H1 (cell line): ENCODE data around the gene NHSL2. TPM values are rescaled to one million over a fixed set of nuclear protein-coding genes. Genes with fewer than 3 reads are reported as not detected.
A peak's percentile ranks its signal among the peaks of the same experiment; 100 is the strongest.

ENCODE experiments used
- BCL11A ChIP-seq, 2 experiments: IDR thresholded peaks; one replicate each; pipeline ENCODE4 v1.6.1; 2011; ENCODE audit warnings: low read depth in 2 of 2, low read length in 2 of 2, mild to moderate bottlenecking in 2 of 2
- CTCF ChIP-seq, 3 experiments: IDR thresholded peaks; 1 replicate in 2 of 3; 2 replicates in 1 of 3; pipeline versions ENCODE4 v1.5.1 to v1.6.1; 2011; ENCODE audit warnings: low read length in 3 of 3, mild to moderate bottlenecking in 3 of 3, inconsistent platforms in 2 of 3, low read depth in 1 of 3, moderate library complexity in 1 of 3; ENCODE audit not compliant: insufficient read depth in 1 of 3; ENCODE audit errors: control extremely low read depth in 1 of 3
- GABPA ChIP-seq: IDR thresholded peaks from 2 replicates; pipeline ENCODE4 v1.6.1; 2011; ENCODE audit warnings: mild to moderate bottlenecking, low read length, moderate library complexity, borderline replicate concordance; ENCODE audit not compliant: insufficient read depth
- KDM4A ChIP-seq: IDR thresholded peaks from one replicate; pipeline ENCODE4 v1.7.1; 2012; ENCODE audit warnings: low read depth, mild to moderate bottlenecking, moderate library complexity, low read length, inconsistent platforms; ENCODE audit not compliant: severe bottlenecking
- MAFK ChIP-seq: IDR thresholded peaks from 2 replicates; pipeline ENCODE4 v1.6.1; 2012; ENCODE audit warnings: low read depth, mild to moderate bottlenecking, improper control_type of control experiment, low read length
- RBBP5 ChIP-seq: IDR thresholded peaks from 2 replicates; pipeline ENCODE4 v1.7.1; 2012; ENCODE audit warnings: low read depth, mild to moderate bottlenecking, inconsistent platforms, low read length, moderate library complexity, borderline replicate concordance
- SAP30 ChIP-seq: fragments of 300-600 bp; sonication (generic); IDR thresholded peaks from 2 replicates; pipeline ENCODE4 v1.7.1; 2012; ENCODE audit warnings: low read length, moderate library complexity, mild to moderate bottlenecking, inconsistent platforms; ENCODE audit not compliant: insufficient read depth, insufficient replicate concordance
- SP1 ChIP-seq: IDR thresholded peaks from 2 replicates; pipeline ENCODE4 v1.6.1; 2011; ENCODE audit warnings: low read depth, low read length
- SP2 ChIP-seq: IDR thresholded peaks from 2 replicates; pipeline ENCODE4 v1.6.1; 2012; ENCODE audit warnings: mild to moderate bottlenecking, low read length, inconsistent platforms
- SP4 ChIP-seq: IDR thresholded peaks from 2 replicates; pipeline ENCODE4 v1.6.1; 2012; ENCODE audit warnings: low read length, inconsistent platforms
- TAF1 ChIP-seq: IDR thresholded peaks from 2 replicates; pipeline ENCODE4 v1.6.1; 2011; ENCODE audit warnings: mild to moderate bottlenecking, low read depth, low read length
- polyA plus RNA-seq, 7 experiments: library from polyadenylated mRNA; depleted of rRNA in 3 of 7; stranded (reverse) in 5 of 7; unstranded in 2 of 7; fragments of >200 nt in 5 of 7; fragments of 200-250 nt in 2 of 7; gene quantifications; 1 replicate in 5 of 7; 2 replicates in 1 of 7; 4 replicates in 1 of 7; pipeline versions ENCODE4 v1.2.1 to v1.2.3, GENCODE V29; 2011 to 2013; ENCODE audit warnings: missing spikeins in 2 of 7, mixed read lengths in 2 of 7
- total RNA-seq: library from RNA; stranded (reverse); fragmentation: NEBNext Ultra II Directional; extraction: Animal tissue kit (Norgen Biotek cat#: 25700); gene quantifications from 2 replicates; pipeline ENCODE4 v1.2.1, GENCODE V29; 2021

The NHSL2 gene
- total and polyA plus RNA-seq, 2 of the 8 experiments (the other 6 are each of a cell fraction or from before 2014, with no cell fraction given), result 3.7 to 7.2 TPM

GRCh38 chrX:72018277-72019112 lies 107.8 kb downstream of the NHSL2 start (continued):
- TF ChIP-seq GABPA (no peak), SAP30 (no peak), SP4 (no peak), CTCF (IDR thresholded peaks at IDR 0.05; ENCODE audit: control extremely low read depth in 1 of 3, insufficient read depth in 1 of 3, low read depth in 1 of 3, low read length in 3 of 3) (peak; percentile 50 to 77 (median 53)), KDM4A (no peak), MAFK (no peak), SP1 (no peak), BCL11A (IDR thresholded peaks at IDR 0.05; ENCODE audit: low read depth in 2 of 2, low read length in 2 of 2) (no peak), RBBP5 (peak; percentile 26; the same call in 1 of the 2 replicates), SP2 (no peak), TAF1 (peak; percentile 54)
